Measurements from ENCODE around the gene IARS2.
"Not testable (repeated sequence)": the region's sequence is repeated elsewhere in the genome, so short reads cannot be mapped to it uniquely, and the experiment has no call there.

The IARS2 gene

DNA sequence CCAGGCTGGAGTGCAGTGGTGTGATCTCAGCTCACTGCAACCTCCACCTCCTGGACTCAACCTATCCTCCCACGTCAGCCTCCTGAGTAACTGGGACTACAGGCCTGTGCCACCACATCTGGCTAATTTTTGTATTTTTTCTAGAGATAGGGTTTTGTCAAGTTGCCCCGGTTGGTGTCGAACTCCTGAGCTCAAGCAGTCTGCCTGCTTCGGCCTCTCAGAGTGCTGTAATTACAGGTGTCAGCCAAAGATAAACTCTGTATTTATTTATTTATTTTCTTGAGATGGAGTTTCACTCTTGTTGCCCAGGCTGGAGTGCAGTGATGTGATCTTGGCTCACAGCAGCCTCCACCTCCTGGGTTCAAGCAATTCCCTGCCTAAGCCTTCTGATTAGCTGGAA, 18.7 kb downstream of the IARS2 start:
- not testable (repeated sequence) for H3K27me3 ChIP-seq (ENCODE audit: control insufficient read depth in 2 of 2, insufficient read depth in 2 of 2, low read length in 2 of 2); H3K27ac ChIP-seq (ENCODE audit: low read depth in 2 of 2, low read length in 2 of 2); H3K9ac ChIP-seq (ENCODE audit: low read depth in 1 of 2, low read length in 2 of 2); H3K4me3 ChIP-seq (ENCODE audit: low read length in 2 of 2); H3K4me1 ChIP-seq (ENCODE audit: control insufficient read depth in 2 of 2, insufficient read depth in 2 of 2, low read length in 2 of 2); H3K9me3 ChIP-seq (ENCODE audit: control insufficient read depth in 2 of 2, low read length in 2 of 2)
- peaks cover 20 to 53% of the 10 kb centered on the region in 2 donors for H3K36me3 ChIP-seq (ENCODE audit: control insufficient read depth in 2 of 2, insufficient read depth in 2 of 2, low read length in 2 of 2)

DNA sequence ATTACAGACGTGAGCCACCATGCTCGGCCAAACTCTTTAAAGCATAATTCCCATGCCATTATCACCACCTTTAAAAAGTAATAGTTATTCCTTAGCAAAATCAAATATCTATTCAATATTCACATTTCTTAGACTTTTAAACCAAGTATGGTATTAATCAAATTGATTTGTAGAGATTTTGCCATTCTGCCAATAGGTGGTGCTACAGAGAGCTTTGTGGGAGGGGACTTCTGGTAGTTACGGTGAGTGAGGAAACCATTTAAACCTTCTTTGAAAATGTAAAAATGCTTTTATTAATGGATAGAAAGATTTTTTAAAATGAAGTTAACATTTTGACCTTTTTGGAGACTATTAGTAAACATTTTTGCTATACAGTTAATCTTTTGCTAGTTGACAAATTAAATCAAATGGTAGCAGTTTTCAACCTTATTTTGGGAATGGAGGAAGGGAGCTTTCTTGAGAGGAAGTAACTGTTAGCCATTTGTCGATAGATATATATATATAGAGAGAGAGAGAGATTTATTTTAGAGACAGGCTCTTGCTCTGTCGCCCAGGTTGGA, 19.3 kb downstream of the IARS2 start:
- no peaks in the 10 kb centered on the region for H3K4me1 ChIP-seq (ENCODE audit: control insufficient read depth in 2 of 2, insufficient read depth in 2 of 2, low read length in 2 of 2)
- H3K9ac ChIP-seq (ENCODE audit: low read depth in 1 of 2, low read length in 2 of 2), result no peak overlapping the region
- H3K36me3 ChIP-seq (ENCODE audit: control insufficient read depth in 2 of 2, insufficient read depth in 2 of 2, low read length in 2 of 2), result peaks cover 16 to 50% of the 10 kb centered on the region in 2 donors
- H3K9me3 ChIP-seq (ENCODE audit: control insufficient read depth in 2 of 2, low read length in 2 of 2), result no peaks in the 10 kb centered on the region
- no peak overlapping the region for H3K27ac ChIP-seq (ENCODE audit: low read depth in 2 of 2, low read length in 2 of 2)
- H3K27me3 ChIP-seq (ENCODE audit: control insufficient read depth in 2 of 2, insufficient read depth in 2 of 2, low read length in 2 of 2), result no peaks in the 10 kb centered on the region
- no peak overlapping the region for H3K4me3 ChIP-seq (ENCODE audit: low read length in 2 of 2)

- no peaks in the 10 kb centered on the region for H3K27me3 ChIP-seq (ENCODE audit: control insufficient read depth in 2 of 2, insufficient read depth in 2 of 2, low read length in 2 of 2)
- H3K9ac ChIP-seq (ENCODE audit: low read depth in 1 of 2, low read length in 2 of 2), result peak overlapping the region in 1 of 2 donors; percentile 40
- peak overlapping the region; percentile 12 to 69 for H3K27ac ChIP-seq (ENCODE audit: low read depth in 2 of 2, low read length in 2 of 2)
- peak overlapping the region; percentile 59 to 61 for H3K4me3 ChIP-seq (ENCODE audit: low read length in 2 of 2)
- peaks cover 0 to 17% of the 10 kb centered on the region in 2 donors for H3K4me1 ChIP-seq (ENCODE audit: control insufficient read depth in 2 of 2, insufficient read depth in 2 of 2, low read length in 2 of 2)
- no peaks in the 10 kb centered on the region for H3K9me3 ChIP-seq (ENCODE audit: control insufficient read depth in 2 of 2, low read length in 2 of 2)
- peaks cover 5 to 20% of the 10 kb centered on the region in 2 donors for H3K36me3 ChIP-seq (ENCODE audit: control insufficient read depth in 2 of 2, insufficient read depth in 2 of 2, low read length in 2 of 2)
Observed at GRCh38 chr1:220119043-220119512, 25.1 kb downstream of the IARS2 start.

GRCh38 chr1:220121791-220122530, 28.0 kb downstream of the IARS2 start:
- Histone ChIP-seq H3K9ac (ENCODE audit: low read depth in 1 of 2, low read length in 2 of 2) (peak overlapping the region; percentile 52 to 65), H3K9me3 (ENCODE audit: control insufficient read depth in 2 of 2, low read length in 2 of 2) (no peaks in the 10 kb centered on the region), H3K4me3 (ENCODE audit: low read length in 2 of 2) (peak overlapping the region; percentile 41 to 46), H3K27ac (ENCODE audit: low read depth in 2 of 2, low read length in 2 of 2) (peak overlapping the region; percentile 88 to 98), H3K4me1 (ENCODE audit: control insufficient read depth in 2 of 2, insufficient read depth in 2 of 2, low read length in 2 of 2) (peaks cover 3 to 17% of the 10 kb centered on the region in 2 donors), H3K27me3 (ENCODE audit: control insufficient read depth in 2 of 2, insufficient read depth in 2 of 2, low read length in 2 of 2) (no peaks in the 10 kb centered on the region), H3K36me3 (ENCODE audit: control insufficient read depth in 2 of 2, insufficient read depth in 2 of 2, low read length in 2 of 2) (peaks cover 7 to 9% of the 10 kb centered on the region in 2 donors)

GRCh38 chr1:220123066-220123465, 29.1 kb downstream of the IARS2 start:
- H3K36me3 ChIP-seq (ENCODE audit: control insufficient read depth in 2 of 2, insufficient read depth in 2 of 2, low read length in 2 of 2), result peaks cover 13 to 17% of the 10 kb centered on the region in 2 donors
- no peaks in the 10 kb centered on the region for H3K9me3 ChIP-seq (ENCODE audit: control insufficient read depth in 2 of 2, low read length in 2 of 2)
- H3K27ac ChIP-seq (ENCODE audit: low read depth in 2 of 2, low read length in 2 of 2), result peak overlapping the region; percentile 75 to 83
- peaks cover 3 to 17% of the 10 kb centered on the region in 2 donors for H3K4me1 ChIP-seq (ENCODE audit: control insufficient read depth in 2 of 2, insufficient read depth in 2 of 2, low read length in 2 of 2)
- H3K9ac ChIP-seq (ENCODE audit: low read depth in 1 of 2, low read length in 2 of 2), result no peak overlapping the region
- H3K27me3 ChIP-seq (ENCODE audit: control insufficient read depth in 2 of 2, insufficient read depth in 2 of 2, low read length in 2 of 2), result no peaks in the 10 kb centered on the region
- peak overlapping the region in 1 of 2 donors; percentile 23 for H3K4me3 ChIP-seq (ENCODE audit: low read length in 2 of 2)

- H3K27ac ChIP-seq (ENCODE audit: low read depth in 2 of 2, low read length in 2 of 2), result no peak overlapping the region
- no peaks in the 10 kb centered on the region for H3K9me3 ChIP-seq (ENCODE audit: control insufficient read depth in 2 of 2, low read length in 2 of 2)
- H3K9ac ChIP-seq (ENCODE audit: low read depth in 1 of 2, low read length in 2 of 2), result no peak overlapping the region
- peaks cover 13 to 23% of the 10 kb centered on the region in 2 donors for H3K36me3 ChIP-seq (ENCODE audit: control insufficient read depth in 2 of 2, insufficient read depth in 2 of 2, low read length in 2 of 2)
- no peaks in the 10 kb centered on the region for H3K27me3 ChIP-seq (ENCODE audit: control insufficient read depth in 2 of 2, insufficient read depth in 2 of 2, low read length in 2 of 2)
- peaks cover 3 to 17% of the 10 kb centered on the region in 2 donors for H3K4me1 ChIP-seq (ENCODE audit: control insufficient read depth in 2 of 2, insufficient read depth in 2 of 2, low read length in 2 of 2)
- no peak overlapping the region for H3K4me3 ChIP-seq (ENCODE audit: low read length in 2 of 2)
Observed at GRCh38 chr1:220123889-220124288, 30.0 kb downstream of the IARS2 start.

DNA sequence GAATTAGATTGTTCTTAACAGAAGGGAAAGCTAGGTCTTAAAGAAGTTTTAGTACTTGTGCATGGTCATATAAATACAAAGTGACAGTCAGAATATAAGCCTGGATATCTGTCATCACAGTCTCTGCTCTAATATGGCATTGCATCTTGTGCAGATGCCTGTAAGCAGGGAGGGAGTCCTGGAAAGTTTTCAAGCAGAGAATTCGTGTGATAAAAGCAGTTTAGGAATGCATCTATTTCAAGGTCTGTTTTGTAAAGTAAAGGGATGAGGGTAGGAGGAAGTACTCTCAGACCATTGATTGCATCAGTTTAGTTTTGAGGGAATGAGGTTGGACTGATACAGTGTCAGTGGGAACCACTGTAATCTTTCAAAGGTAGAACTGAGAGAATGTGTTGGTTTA, 30.6 kb downstream of the IARS2 start:
- peaks cover 17 to 23% of the 10 kb centered on the region in 2 donors for H3K36me3 ChIP-seq (ENCODE audit: control insufficient read depth in 2 of 2, insufficient read depth in 2 of 2, low read length in 2 of 2)
- peak overlapping the region in 1 of 2 donors; percentile 9 for H3K27ac ChIP-seq (ENCODE audit: low read depth in 2 of 2, low read length in 2 of 2)

DNA sequence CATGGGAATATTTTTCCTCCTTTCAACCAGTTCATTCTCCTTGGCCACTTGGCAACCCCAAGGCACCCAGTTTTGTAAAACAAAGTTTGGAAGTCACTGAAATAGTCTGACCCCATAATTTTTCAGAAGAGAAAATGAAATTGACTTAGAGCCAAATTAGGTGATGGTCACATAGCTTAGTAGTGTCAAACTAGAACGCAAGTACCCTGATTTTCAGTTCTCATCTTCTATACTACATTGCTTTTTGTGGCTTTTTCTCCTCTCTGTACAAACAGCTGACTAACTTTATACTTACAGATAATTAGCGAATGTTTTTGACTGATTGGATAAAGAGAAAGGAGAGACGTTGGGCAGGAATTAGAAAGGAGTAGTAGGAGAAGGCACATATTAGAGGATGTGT, 33.1 kb downstream of the IARS2 start:
- H3K9ac ChIP-seq (ENCODE audit: low read depth in 1 of 2, low read length in 2 of 2), result no peak overlapping the region
- H3K9me3 ChIP-seq (ENCODE audit: control insufficient read depth in 2 of 2, low read length in 2 of 2), result no peaks in the 10 kb centered on the region
- no peak overlapping the region for H3K27ac ChIP-seq (ENCODE audit: low read depth in 2 of 2, low read length in 2 of 2)
- H3K27me3 ChIP-seq (ENCODE audit: control insufficient read depth in 2 of 2, insufficient read depth in 2 of 2, low read length in 2 of 2), result no peaks in the 10 kb centered on the region
- peaks cover 3 to 7% of the 10 kb centered on the region in 2 donors for H3K4me1 ChIP-seq (ENCODE audit: control insufficient read depth in 2 of 2, insufficient read depth in 2 of 2, low read length in 2 of 2)
- H3K4me3 ChIP-seq (ENCODE audit: low read length in 2 of 2), result no peak overlapping the region
- H3K36me3 ChIP-seq (ENCODE audit: control insufficient read depth in 2 of 2, insufficient read depth in 2 of 2, low read length in 2 of 2), result peaks cover 19 to 29% of the 10 kb centered on the region in 2 donors

More for the DNA sequence above, 30.6 kb downstream of the IARS2 start:
- peaks cover 3 to 15% of the 10 kb centered on the region in 2 donors for H3K4me1 ChIP-seq (ENCODE audit: control insufficient read depth in 2 of 2, insufficient read depth in 2 of 2, low read length in 2 of 2)
- no peaks in the 10 kb centered on the region for H3K27me3 ChIP-seq (ENCODE audit: control insufficient read depth in 2 of 2, insufficient read depth in 2 of 2, low read length in 2 of 2)
- no peak overlapping the region for H3K4me3 ChIP-seq (ENCODE audit: low read length in 2 of 2)
- H3K9me3 ChIP-seq (ENCODE audit: control insufficient read depth in 2 of 2, low read length in 2 of 2), result no peaks in the 10 kb centered on the region
- H3K9ac ChIP-seq (ENCODE audit: low read depth in 1 of 2, low read length in 2 of 2), result peak overlapping the region in 1 of 2 donors; percentile 26

DNA sequence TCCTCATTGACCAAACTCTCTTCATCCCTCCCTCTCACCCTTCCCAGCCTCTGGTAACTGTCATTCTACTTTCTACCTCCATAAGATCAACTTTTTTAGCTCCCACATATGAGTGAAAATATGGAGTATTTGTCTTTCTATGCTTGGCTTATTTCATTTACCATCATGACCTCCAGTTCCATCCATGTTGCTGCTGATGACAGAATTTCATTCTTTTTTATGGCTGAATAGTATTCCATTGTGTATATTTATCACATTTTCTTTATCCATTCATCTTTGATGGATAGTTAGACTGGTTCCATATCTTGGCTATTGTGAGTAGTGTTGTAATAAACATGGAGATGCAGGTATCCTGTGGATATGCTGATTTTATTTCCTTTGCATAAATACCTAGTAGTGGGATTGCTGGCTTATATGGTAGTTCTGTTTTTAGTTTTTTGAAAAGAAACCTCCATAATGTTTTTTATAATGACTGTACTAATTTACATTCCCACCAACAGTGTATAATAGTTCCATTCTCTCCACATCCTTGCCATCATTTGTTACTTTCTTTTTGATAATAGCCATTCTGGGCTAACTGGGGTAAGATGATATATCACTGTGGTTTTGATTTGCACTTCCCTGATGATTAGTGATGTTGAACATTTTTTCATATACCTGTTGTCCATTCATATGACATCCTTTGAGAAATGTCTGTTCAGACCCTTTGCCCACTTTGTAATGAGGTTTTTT, 35.7 kb downstream of the IARS2 start:
- no peak overlapping the region for H3K9ac ChIP-seq (ENCODE audit: low read depth in 1 of 2, low read length in 2 of 2)
- H3K36me3 ChIP-seq (ENCODE audit: control insufficient read depth in 2 of 2, insufficient read depth in 2 of 2, low read length in 2 of 2), result peaks cover 28 to 37% of the 10 kb centered on the region in 2 donors
- H3K9me3 ChIP-seq (ENCODE audit: control insufficient read depth in 2 of 2, low read length in 2 of 2), result no peaks in the 10 kb centered on the region
- H3K27me3 ChIP-seq (ENCODE audit: control insufficient read depth in 2 of 2, insufficient read depth in 2 of 2, low read length in 2 of 2), result no peaks in the 10 kb centered on the region
- H3K4me3 ChIP-seq (ENCODE audit: low read length in 2 of 2), result no peak overlapping the region
- no peak overlapping the region for H3K27ac ChIP-seq (ENCODE audit: low read depth in 2 of 2, low read length in 2 of 2)
- no peaks in the 10 kb centered on the region for H3K4me1 ChIP-seq (ENCODE audit: control insufficient read depth in 2 of 2, insufficient read depth in 2 of 2, low read length in 2 of 2)

GRCh38 chr1:220135755-220136154, 41.8 kb downstream of the IARS2 start:
- Histone ChIP-seq H3K36me3 (ENCODE audit: control insufficient read depth in 2 of 2, insufficient read depth in 2 of 2, low read length in 2 of 2) (peaks cover 20 to 29% of the 10 kb centered on the region in 2 donors), H3K27ac (ENCODE audit: low read depth in 2 of 2, low read length in 2 of 2) (no peak overlapping the region), H3K27me3 (ENCODE audit: control insufficient read depth in 2 of 2, insufficient read depth in 2 of 2, low read length in 2 of 2) (no peaks in the 10 kb centered on the region), H3K9me3 (ENCODE audit: control insufficient read depth in 2 of 2, low read length in 2 of 2) (no peaks in the 10 kb centered on the region), H3K9ac (ENCODE audit: low read depth in 1 of 2, low read length in 2 of 2) (no peak overlapping the region), H3K4me3 (ENCODE audit: low read length in 2 of 2) (no peak overlapping the region), H3K4me1 (ENCODE audit: control insufficient read depth in 2 of 2, insufficient read depth in 2 of 2, low read length in 2 of 2) (peaks cover 0 to 6% of the 10 kb centered on the region in 2 donors)
